Medulla oblongata (tissue), 1 donor: ENCODE measurements around the gene SAMD11.
A peak's percentile ranks its signal among the peaks of the same experiment; 100 is the strongest.

ENCODE experiments used
- DNase-seq: peaks from one replicate; pipeline ENCODE4 v3.0.0-alpha.2; 2015; ENCODE audit errors: extremely low spot score

SAMD11 gene

GRCh38 chr1:931380-932172 lies 7.9 kb downstream of the SAMD11 start:
- no peak for DNase-seq

DNA sequence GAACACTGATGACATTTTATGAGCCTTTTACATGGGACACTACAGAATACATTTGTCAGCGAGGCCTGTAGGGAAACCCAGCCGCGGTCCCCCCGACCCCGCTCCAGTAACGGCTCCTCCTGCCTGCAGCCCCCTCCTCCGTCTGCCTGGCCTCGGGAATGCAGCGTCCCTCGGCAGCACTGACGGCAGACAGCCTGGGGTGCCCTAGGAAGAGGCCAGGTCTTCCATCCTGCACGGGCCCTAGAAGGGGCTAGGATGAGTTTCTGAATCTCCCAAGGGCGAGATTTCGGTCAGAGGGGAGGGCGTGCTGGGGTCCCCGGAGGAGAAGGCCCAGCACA lies 8.4 kb downstream of the SAMD11 start:
- DNase-seq: no peak

DNA sequence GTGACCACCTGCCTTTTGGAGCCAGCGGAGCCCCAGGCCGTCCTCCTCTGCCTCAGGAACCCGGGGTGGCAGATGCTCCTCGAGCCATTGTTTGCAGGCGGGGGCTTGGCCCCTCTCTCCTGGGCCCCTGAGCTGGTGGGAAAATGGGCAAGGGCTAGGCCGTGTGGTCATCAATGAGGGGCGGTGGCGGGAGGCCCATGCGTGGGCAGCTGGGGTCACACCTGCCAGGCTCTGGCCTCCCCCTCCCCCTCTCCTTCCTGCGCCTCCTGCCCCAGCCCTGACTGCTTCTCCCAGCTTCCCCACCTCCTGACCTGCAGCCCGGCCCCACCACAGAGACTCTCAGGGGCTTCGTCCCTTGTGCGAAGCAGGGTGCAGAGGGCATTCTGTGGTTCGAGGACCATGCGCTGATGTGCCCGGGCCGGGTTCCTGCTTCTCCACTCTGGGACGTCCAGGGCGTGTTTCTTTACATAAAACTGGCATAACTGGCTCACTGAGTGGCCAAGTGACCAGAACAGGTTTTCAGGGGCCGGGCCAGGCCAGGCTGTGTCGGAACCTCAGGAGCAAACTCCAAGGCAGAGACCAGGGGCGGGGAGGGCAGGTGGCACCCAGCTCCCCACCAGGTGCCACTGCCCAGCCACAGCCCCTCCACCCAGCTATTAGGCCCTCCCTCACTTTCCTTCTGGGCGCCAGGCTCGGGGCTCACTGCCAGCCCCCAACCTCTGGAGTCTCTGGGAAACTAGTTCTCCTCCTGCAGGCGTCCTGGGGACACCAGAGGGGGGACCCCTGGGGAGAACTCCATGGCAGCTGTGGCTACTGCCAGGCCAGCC lies 9.3 kb downstream of the SAMD11 start:
- no peak for DNase-seq

GRCh38 chr1:933603-933940 lies 9.8 kb downstream of the SAMD11 start:
- DNase-seq: no peak

- no peak for DNase-seq
Observed at GRCh38 chr1:934991-935750, 11.4 kb downstream of the SAMD11 start.

- no peak for DNase-seq
Observed at GRCh38 chr1:935751-936231, 12.1 kb downstream of the SAMD11 start.

DNA sequence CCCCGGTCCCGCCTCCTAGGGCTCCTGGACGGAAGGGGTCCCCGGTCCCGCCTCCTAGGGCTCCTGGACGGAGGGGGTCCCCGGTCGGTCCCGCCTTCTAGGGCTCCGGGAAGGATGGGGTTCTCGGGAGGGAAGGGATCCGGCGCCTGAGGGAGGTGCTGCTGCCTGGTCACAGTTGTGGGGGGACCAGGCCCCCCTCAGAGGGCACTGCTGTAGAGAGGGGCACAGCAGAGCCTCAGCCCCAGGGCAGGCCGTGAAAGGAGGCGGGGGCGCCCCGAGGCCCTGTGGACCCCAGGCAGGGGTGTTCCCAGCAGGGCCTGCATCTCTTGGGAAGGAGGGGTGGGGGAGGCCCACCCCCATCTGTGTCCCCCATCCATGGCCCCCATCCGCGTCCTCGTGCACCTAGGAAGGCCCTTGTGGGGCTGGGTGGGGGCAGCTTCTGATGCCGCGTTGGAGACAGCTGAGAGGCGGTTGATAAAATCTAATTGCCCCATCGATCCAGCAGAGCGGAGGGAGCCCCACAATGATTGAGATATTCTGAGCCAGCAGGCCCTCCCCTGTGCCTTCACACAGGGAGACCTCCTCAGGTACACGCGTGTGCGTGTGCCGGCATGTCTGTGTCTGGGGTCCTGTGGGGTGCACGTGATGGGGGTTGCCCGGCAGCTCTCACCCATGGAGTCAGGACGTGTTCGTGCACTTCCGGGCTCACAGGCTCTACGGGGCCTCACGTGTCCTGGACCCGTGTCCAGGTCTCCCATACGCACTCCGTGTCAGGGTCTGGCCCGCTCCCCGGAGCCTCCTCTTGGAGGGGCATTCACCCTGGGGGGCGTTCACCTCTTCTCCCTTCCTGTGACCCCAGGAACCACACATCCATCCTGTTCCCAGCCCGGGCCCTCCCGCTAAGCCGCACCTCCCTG lies 12.9 kb downstream of the SAMD11 start:
- no peak for DNase-seq

DNA sequence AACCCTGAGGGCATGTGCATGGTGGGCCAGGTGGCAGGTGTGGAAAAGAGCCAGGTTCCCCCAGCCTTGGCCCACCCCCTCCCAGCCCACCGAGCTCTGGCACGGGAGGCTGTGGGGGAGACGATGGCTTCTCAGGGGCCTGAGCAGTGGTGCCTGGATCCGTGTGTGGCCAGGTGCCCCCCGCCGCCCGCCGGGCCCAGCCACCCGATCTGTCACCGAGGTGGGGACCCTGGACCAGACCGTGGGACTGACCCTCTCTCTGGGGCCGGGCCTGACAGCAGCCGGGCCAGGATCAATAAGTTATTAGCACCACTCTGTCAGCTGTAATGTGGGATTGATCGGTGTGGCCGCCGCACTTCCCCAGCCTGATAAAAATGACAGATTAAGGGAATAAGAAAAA lies 13.8 kb downstream of the SAMD11 start:
- DNase-seq: no peak

- no peak for DNase-seq
Observed at GRCh38 chr1:938088-938683, 14.5 kb downstream of the SAMD11 start.

DNA sequence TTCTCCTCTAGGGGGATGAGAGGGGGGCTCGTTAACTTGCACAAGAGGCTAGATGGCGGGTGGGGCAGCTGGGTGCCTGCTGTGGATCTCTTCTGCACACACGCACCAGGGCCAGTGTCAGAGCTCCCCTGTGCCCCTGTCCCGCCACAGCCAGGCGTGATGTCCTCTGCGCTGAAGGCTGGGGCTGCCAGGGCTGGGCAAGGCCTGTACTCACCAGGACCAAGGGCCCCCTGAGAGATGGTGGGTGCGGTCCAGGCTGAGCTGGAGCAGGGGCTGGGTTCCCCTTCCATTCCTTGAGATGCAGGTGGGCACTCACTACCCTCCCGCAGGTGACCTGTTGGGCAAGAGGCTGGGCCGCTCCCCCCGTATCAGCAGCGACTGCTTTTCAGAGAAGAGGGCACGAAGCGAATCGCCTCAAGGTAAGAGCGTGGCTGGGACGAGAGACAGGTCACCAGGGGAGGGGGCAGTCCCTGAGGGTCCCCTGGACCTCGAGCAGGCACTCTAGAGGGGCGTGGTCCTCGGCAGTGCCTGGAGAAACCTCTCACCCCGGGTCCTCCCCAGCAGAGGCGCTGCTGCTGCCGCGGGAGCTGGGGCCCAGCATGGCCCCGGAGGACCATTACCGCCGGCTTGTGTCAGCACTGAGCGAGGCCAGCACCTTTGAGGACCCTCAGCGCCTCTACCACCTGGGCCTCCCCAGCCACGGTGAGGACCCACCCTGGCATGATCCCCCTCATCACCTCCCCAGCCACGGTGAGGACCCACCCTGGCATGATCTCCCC lies 15.2 kb downstream of the SAMD11 start:
- DNase-seq: no peak

- DNase-seq: no peak
Observed at GRCh38 chr1:939511-940106, 15.9 kb downstream of the SAMD11 start.

- DNase-seq: peak; percentile 45
Observed at GRCh38 chr1:940107-941014, 16.6 kb downstream of the SAMD11 start.

DNA sequence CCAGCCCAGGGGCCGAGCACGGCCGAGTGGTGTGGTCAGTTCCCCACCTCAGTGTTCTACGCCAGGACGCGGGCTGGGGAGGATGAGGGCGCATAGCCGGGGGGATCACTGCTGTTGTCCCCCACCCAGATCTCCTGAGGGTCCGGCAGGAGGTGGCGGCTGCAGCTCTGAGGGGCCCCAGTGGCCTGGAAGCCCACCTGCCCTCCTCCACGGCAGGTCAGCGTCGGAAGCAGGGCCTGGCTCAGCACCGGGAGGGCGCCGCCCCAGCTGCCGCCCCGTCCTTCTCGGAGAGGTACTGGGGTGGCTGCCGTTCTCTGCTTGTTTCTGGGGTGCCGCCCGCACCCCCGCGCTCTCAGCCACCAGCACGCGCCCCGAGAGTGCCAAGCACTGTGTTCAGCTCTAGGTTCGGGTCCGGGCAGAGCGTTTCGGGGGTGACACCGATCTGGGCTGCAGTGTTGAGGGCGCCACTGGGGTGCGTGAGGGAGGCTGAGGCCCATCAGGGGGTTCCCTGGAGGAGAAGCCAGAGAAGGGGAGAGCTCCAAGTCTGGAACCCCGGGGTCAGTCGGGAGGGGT lies 17.4 kb downstream of the SAMD11 start:
- DNase-seq: no peak

GRCh38 chr1:941588-942383 lies 18.1 kb downstream of the SAMD11 start:
- peak; percentile 46 for DNase-seq

- no peak for DNase-seq
Observed at GRCh38 chr1:942411-942821, 18.7 kb downstream of the SAMD11 start.

DNA sequence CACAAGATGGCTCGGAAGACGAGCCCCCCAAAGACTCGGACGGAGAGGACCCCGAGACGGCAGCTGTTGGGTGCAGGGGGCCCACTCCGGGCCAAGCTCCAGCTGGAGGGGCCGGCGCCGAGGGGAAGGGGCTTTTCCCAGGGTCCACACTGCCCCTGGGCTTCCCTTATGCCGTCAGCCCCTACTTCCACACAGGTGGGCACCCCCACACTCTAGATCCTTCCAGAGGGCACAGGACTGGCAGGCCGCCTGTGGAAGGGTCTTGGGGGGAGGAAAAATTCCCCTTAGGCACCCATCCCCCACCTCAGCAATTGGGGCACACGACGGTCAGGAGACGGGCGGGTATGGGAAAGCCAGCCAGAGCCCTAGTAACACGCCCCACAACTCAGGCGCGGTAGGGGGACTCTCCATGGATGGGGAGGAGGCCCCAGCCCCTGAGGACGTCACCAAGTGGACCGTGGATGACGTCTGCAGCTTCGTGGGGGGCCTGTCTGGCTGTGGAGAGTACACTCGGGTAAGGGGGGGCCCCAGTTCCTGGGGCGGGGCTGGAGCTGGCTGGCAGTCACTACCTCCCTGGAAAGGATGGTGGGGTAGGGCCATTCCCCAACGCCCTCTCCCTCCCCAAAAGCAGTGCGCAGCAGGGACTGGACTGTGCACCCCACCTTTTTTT lies 19.3 kb downstream of the SAMD11 start:
- no peak for DNase-seq
